Neural progenitor cell (in vitro differentiated cells): ENCODE measurements around the gene S100G. TPM values are rescaled to one million over a fixed set of nuclear protein-coding genes. Genes with fewer than 3 reads are reported as not detected.
A peak's percentile ranks its signal among the peaks of the same experiment; 100 is the strongest.

ENCODE experiments used
- DNase-seq: peaks from one replicate; pipeline ENCODE4 v3.0.0-alpha.2; 2016; ENCODE audit warnings: low spot score
- H2AFZ ChIP-seq: fragments of 200-600 bp; sonication (generic); replicated peaks from 2 replicates; pipeline ENCODE4 v1.6.1; 2016; ENCODE audit warnings: antibody characterized with exemption
- H3F3A ChIP-seq: fragments of 200-600 bp; sonication (generic); 2 replicates; pipeline ENCODE4 v1.6.1; 2016; ENCODE audit warnings: antibody characterized with exemption, low read depth
- H3K27ac ChIP-seq: fragments of 200-600 bp; sonication (generic); 2 replicates; pipeline ENCODE4 v1.5.1; 2016; ENCODE audit warnings: mild to moderate bottlenecking
- H3K27me3 ChIP-seq: fragments of 200-600 bp; sonication (generic); 2 replicates; pipeline ENCODE4 v1.6.1; 2016; ENCODE audit warnings: mild to moderate bottlenecking, moderate library complexity
- H3K36me3 ChIP-seq: fragments of 200-600 bp; sonication (generic); 2 replicates; pipeline ENCODE4 v1.5.1; 2016
- H3K4me1 ChIP-seq: fragments of 200-600 bp; sonication (generic); 2 replicates; pipeline ENCODE4 v1.6.1; 2016; ENCODE audit warnings: mixed run types
- H3K4me2 ChIP-seq: fragments of 200-600 bp; sonication (generic); 2 replicates; pipeline ENCODE4 v1.6.1; 2016
- H3K4me3 ChIP-seq: fragments of 200-600 bp; sonication (generic); 2 replicates; pipeline ENCODE4 v1.5.1; 2016
- H3K79me2 ChIP-seq: fragments of 200-600 bp; sonication (generic); 2 replicates; pipeline ENCODE4 v1.6.1; 2016; ENCODE audit warnings: low read depth
- H3K9ac ChIP-seq: fragments of 200-600 bp; sonication (generic); 2 replicates; pipeline ENCODE4 v1.6.1; 2016
- H3K9me3 ChIP-seq: fragments of 200-600 bp; sonication (generic); 2 replicates; pipeline ENCODE4 v1.5.1; 2016; ENCODE audit warnings: low read depth
- H4K20me1 ChIP-seq: fragments of 200-600 bp; sonication (generic); 2 replicates; pipeline ENCODE4 v1.6.1; 2016; ENCODE audit warnings: low read depth
- H3K27ac Mint-ChIP-seq: 3 replicates; pipeline ENCODE4 v1.8.0; 2021; ENCODE audit warnings: mixed read lengths
- H3K27me3 Mint-ChIP-seq: 2 replicates; pipeline ENCODE4 v1.8.0; 2022; ENCODE audit warnings: low read depth, mild to moderate bottlenecking, inconsistent platforms, moderate library complexity, mixed read lengths; ENCODE audit not compliant: insufficient read depth
- H3K36me3 Mint-ChIP-seq: 3 replicates; pipeline ENCODE4 v1.8.0; 2021; ENCODE audit warnings: mixed read lengths
- H3K4me1 Mint-ChIP-seq: 3 replicates; pipeline ENCODE4 v1.8.0; 2021; ENCODE audit warnings: mixed read lengths
- H3K4me3 Mint-ChIP-seq: 3 replicates; pipeline ENCODE4 v1.8.0; 2021; ENCODE audit warnings: mild to moderate bottlenecking, moderate library complexity, mixed read lengths
- H3K9me3 Mint-ChIP-seq: 3 replicates; pipeline ENCODE4 v1.8.0; 2020; ENCODE audit warnings: mixed read lengths
- EZH2 ChIP-seq: fragments of 200-600 bp; sonication (generic); IDR thresholded peaks from 2 replicates; pipeline ENCODE4 v1.6.1; 2017; ENCODE audit warnings: antibody characterized with exemption, mild to moderate bottlenecking, moderate library complexity
- EZH2phosphoT487 ChIP-seq: fragments of 200-600 bp; sonication (generic); IDR thresholded peaks from 2 replicates; pipeline ENCODE4 v1.6.1; 2017; ENCODE audit warnings: antibody characterized with exemption
- microRNA counts: library from miRNA; unstranded; fragments of <30 nt; microRNA quantifications from one replicate; lab custom pipeline; 2016
- microRNA-seq: library from miRNA; unstranded; fragments of <30 nt; microRNA quantifications from one replicate; pipeline ENCODE4, GENCODE V29; 2016
- small RNA-seq: library from RNA; depleted of rRNA; stranded (forward); fragments of <200 nt; gene quantifications from one replicate; pipeline ENCODE3, GENCODE V24; 2015
- total RNA-seq: library from RNA; depleted of rRNA; stranded (reverse); fragments of >200 nt; gene quantifications from 2 replicates; pipeline ENCODE4 v1.2.3, GENCODE V29; 2015; ENCODE audit warnings: low replicate concordance
- TF ChIP-seq, protein P1 (sequence below): fragments of 200-600 bp; sonication (generic); IDR thresholded peaks from 2 replicates; pipeline ENCODE4 v1.5.1; 2017; ENCODE audit warnings: antibody characterized with exemption, mild to moderate bottlenecking

S100G gene
- total RNA-seq, 1 donor from 2014 or later, result not detected

- H3K4me3 ChIP-seq, result no peak overlapping the region
- no peak overlapping the region for H3K4me2 ChIP-seq
- H3K36me3 ChIP-seq, result peaks cover 16% of the 10 kb centered on the region
- Mint-ChIP-seq H3K4me3 (no peak overlapping the region), H3K27me3 (no peaks in the 10 kb centered on the region), H3K4me1 (peaks cover 2% of the 10 kb centered on the region), H3K27ac (no peak overlapping the region), H3K36me3 (peaks cover 24% of the 10 kb centered on the region), H3K9me3 (no peaks in the 10 kb centered on the region)
- no peaks in the 10 kb centered on the region for H3K4me1 ChIP-seq
- no peak overlapping the region for H3K27ac ChIP-seq
- H3K9ac ChIP-seq, result no peak overlapping the region
- TF ChIP-seq, protein P1, sequence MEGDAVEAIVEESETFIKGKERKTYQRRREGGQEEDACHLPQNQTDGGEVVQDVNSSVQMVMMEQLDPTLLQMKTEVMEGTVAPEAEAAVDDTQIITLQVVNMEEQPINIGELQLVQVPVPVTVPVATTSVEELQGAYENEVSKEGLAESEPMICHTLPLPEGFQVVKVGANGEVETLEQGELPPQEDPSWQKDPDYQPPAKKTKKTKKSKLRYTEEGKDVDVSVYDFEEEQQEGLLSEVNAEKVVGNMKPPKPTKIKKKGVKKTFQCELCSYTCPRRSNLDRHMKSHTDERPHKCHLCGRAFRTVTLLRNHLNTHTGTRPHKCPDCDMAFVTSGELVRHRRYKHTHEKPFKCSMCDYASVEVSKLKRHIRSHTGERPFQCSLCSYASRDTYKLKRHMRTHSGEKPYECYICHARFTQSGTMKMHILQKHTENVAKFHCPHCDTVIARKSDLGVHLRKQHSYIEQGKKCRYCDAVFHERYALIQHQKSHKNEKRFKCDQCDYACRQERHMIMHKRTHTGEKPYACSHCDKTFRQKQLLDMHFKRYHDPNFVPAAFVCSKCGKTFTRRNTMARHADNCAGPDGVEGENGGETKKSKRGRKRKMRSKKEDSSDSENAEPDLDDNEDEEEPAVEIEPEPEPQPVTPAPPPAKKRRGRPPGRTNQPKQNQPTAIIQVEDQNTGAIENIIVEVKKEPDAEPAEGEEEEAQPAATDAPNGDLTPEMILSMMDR, result no peak
- TF ChIP-seq EZH2 (no peak), EZH2phosphoT487 (no peak)
- no peak overlapping the region for H2AFZ ChIP-seq
- no peak for DNase-seq
- no peaks in the 10 kb centered on the region for H3K9me3 ChIP-seq
- H3K27me3 ChIP-seq, result no peaks in the 10 kb centered on the region
- H3F3A ChIP-seq, result peaks cover 6% of the 10 kb centered on the region
- H3K79me2 ChIP-seq, result peaks cover 18% of the 10 kb centered on the region
- H4K20me1 ChIP-seq, result no peaks in the 10 kb centered on the region
These were observed 50.8 kb downstream of the S100G start for GRCh38 chrX:16700734-16701133.

- no peak overlapping the region for H3K4me3 Mint-ChIP-seq
- peaks cover 23% of the 10 kb centered on the region for H3K36me3 Mint-ChIP-seq
- H3K9ac ChIP-seq, result no peak overlapping the region
- H3K27ac Mint-ChIP-seq, result no peak overlapping the region
- H3K4me2 ChIP-seq, result no peak overlapping the region
- no peaks in the 10 kb centered on the region for H3K9me3 Mint-ChIP-seq
- H3K27ac ChIP-seq, result no peak overlapping the region
- no peaks in the 10 kb centered on the region for H4K20me1 ChIP-seq
- H3F3A ChIP-seq, result no peaks in the 10 kb centered on the region
- H3K9me3 ChIP-seq, result no peaks in the 10 kb centered on the region
- peaks cover 2% of the 10 kb centered on the region for H3K27me3 Mint-ChIP-seq
- no peak overlapping the region for H3K4me3 ChIP-seq
- H3K4me1 Mint-ChIP-seq, result peaks cover 2% of the 10 kb centered on the region
- H2AFZ ChIP-seq, result no peak overlapping the region
- H3K27me3 ChIP-seq, result no peaks in the 10 kb centered on the region
- TF ChIP-seq EZH2 (no peak), EZH2phosphoT487 (no peak)
- TF ChIP-seq, protein P1, result no peak
- H3K36me3 ChIP-seq, result peaks cover 22% of the 10 kb centered on the region
- H3K79me2 ChIP-seq, result peaks cover 34% of the 10 kb centered on the region
- no peaks in the 10 kb centered on the region for H3K4me1 ChIP-seq
- DNase-seq, result no peak
These were observed 53.0 kb downstream of the S100G start for GRCh38 chrX:16702700-16703599.

MicroRNA genes within 50 kb of the gene (microRNA counts, 767-probe panel; counts per million panel counts)
- microRNA hsa-miR-548am-3p (lab: Ali Mortazavi, UCI), result 460 counts per million, percentile 90 among the panel's probes with 10 or more counts

Small RNAs within 50 kb of the gene (microRNA-seq; reads per million reads assigned to microRNA genes)
- gene MIR548AM, result not detected

Small RNAs within 50 kb of the gene (small RNA-seq; reads per million reads assigned to genes)
- not detected for gene MIR548AM

Other genes with a start within 250 kb of the S100G start
- 100 and 116 TPM in 2 replicates for gene CTPS2, start 62.5 kb downstream of the S100G start, total RNA-seq
- gene SYAP1, start 69.5 kb downstream of the S100G start, total RNA-seq, result 23.5 and 39.7 TPM in 2 replicates
- 26.6 and 37.1 TPM in 2 replicates for gene TXLNG, start 136.3 kb downstream of the S100G start, total RNA-seq
- gene RBBP7, start 220.2 kb downstream of the S100G start, total RNA-seq, result 314 and 425 TPM in 2 replicates